ENCODE data around the gene EMD.
"Not testable (repeated sequence)": the region's sequence is repeated elsewhere in the genome, so short reads cannot be mapped to it uniquely, and the experiment has no call there.

Gene EMD

DNA sequence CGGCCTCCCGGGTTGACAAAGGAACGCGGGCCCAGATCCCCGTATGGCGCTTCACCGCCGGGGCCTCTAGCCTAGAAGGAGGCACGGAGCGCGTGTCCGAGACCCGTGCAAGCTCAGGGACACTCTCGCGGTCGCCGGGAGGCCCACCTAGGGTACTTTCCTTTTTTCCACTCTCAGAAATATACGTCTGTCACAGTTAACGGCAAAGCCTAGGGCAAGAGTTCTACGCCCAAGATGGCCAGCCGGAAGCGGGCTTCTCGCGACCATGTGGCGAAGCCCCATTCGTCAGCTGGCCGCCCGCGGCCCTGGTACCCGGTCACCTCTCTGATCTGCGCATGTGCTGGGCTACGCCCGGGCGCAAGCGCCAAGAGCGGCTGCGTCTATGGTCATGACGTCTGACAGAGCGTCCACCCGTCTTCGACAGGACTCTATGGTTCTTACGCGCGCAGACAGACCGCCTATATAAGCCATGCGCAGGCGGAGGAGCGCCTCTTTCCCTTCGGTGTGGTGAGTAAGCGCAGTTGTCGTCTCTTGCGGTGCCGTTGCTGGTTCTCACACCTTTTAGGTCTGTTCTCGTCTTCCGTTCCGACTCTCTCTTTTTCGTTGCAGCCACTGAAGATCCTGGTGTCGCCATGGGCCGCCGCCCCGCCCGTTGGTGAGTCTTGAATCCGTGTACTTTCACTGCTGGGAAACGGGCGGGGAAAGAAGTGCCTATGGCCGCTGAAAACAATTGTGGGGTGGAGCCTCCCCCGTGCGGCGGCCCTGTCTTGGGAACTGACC, 19.0 kb downstream of the EMD start, which contains the start of gene RPL10:
RPL10 (plus strand) TSS at position 490 of the 780 bp plus-strand sequence; CDS start at position 633, 143 bp downstream.
- peak; percentile 80 for DNase-seq

DNA sequence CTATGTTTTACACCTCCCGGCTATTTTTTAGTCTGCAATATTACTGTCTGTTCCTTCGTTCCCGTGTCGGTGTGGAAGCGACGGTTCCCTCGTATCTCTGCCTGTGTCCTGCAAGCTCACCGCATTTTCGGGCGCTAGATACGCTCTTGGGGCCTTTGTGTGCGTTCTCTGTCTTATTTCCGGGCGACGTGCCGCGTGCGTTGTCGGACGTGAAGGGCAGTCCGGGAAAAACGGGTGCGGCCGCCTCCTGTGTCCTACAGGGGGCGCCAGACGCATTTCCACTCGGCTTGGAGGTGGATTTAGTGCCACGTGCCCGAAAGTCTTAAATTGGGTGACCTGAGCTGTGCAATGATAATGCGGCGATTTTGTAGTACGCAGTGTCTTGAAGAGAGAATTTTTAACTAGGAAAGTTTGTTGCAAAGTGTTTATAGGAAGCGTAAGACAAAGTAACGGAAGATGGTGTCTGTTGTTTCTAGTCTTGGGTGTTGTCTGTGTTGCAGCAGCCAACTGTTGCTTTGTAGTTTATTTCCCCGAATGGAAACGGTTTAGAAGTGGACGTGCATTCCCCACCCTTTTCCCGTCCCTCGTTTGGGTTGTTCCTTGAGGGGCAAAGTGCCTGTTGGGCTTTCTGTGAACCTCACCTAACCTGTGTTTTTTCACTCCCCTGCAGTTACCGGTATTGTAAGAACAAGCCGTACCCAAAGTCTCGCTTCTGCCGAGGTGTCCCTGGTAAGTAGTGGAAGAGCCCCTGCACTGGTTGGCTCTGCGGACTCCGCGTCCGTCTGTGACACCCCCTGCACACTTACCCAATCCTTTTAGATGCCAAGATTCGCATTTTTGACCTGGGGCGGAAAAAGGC, 19.8 kb downstream of the EMD start:
- peak; percentile 36 for DNase-seq

DNA sequence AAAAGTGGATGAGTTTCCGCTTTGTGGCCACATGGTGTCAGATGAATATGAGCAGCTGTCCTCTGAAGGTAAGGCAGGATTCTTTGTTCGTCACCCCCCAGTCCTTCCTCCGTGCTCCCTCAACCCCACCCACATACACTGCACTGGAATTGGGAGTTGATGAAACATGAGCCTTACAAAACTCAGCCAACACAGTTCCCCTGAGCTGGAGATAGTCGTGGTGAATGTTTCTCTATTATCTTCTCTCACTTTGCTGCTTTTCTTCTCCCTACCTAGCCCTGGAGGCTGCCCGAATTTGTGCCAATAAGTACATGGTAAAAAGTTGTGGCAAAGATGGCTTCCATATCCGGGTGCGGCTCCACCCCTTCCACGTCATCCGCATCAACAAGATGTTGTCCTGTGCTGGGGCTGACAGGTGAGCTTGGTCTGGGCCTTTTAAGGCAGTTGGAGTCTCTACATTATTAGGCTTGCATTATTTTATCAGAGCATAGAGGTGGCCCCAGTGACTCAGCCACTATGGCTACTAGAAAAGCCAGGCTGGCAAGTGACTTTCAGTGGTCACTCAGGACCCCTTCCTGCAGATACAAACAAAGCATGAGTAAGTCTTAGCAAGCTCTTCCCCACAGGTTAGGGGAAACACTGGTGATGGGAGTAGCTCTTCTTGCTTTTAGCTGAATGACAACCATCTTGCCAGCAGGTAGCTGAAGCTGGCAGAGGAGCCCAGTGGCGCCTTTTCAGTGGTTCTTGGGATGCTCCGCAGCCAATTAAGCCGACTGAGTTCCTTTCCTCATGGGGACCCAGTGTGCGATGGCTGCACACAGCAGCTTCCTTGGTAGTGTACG, 20.7 kb downstream of the EMD start:
- DNase-seq = no peak

DNA sequence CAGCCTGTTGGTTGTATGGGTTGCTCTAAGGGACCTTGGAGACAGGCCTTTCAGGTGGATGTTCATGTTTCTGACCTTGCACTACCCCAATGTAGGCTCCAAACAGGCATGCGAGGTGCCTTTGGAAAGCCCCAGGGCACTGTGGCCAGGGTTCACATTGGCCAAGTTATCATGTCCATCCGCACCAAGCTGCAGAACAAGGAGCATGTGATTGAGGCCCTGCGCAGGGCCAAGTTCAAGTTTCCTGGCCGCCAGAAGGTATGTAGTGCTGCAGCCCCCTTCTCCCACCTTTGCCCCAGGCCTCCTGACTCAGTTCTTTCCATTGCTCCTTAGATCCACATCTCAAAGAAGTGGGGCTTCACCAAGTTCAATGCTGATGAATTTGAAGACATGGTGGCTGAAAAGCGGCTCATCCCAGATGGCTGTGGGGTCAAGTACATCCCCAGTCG, 21.3 kb downstream of the EMD start:
- not testable (repeated sequence) for DNase-seq

DNA sequence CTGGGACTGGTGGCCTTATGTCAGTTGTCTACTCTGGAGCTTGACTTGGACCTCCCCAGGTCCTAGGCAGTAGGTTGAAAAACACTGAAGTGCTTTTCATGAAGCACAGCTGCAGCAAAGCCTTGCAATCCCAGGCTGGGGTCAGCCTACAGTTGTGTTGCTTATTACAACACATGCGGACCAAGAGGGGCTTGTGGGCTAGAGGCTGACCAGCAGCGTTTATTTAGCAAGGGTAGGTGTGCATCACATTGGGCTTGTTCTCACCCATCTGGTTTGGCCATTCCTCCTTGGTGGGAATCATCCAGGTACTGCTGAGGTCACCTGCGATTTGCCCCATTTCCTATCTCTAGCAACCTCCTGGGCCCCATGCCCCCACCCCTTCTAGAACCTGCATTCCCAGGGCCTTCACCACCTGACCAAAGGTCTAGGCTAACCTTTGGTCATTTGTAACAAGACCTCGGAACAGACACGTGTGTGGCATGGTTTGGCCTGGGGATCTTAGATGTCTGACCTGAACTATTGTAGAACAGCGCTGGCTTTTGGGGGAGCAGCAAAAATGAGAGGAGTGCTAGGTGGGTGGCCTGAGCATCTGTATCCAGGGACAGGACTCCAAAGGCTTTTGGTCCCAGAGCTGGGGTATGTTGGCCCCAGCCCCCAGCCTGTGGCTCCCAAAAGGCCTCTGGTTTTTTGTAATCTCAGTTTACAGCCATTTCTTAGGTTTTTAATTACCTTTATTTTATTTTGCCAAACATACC, 22.1 kb downstream of the EMD start:
- DNase-seq = no peak

DNA sequence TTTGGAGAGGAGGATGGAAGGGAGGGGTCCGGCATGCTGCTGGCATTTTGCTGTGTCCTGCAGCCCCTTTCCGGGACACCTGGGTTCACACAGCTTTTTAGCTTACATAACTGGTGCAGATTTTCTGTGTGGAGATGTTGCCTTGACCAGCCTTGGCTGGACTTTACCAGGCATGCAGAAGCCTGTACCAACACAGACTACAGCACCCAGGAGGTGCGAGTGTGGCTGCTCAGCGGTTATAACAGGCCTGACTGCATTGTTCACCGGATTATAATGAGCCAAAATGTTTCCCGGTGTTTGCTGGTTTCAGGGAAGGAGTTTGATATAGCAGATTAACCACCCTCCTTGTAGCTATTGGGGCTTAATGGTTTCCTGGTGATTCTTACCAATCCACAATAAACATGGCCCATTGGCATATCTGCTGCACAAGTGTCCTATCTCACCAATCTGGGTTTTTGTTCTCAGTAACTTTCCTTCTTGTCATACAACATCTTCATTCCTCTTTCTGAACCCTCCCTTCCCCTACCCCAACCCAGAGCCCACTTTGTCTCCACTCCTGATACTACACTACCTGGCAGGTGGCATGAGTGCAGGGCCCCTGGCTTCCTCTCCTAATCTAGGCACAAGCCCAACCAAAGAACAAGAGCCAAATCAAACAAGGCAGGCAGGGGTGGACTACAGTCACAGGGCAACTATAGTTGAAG, 23.0 kb downstream of the EMD start:
- no peak for DNase-seq

DNA sequence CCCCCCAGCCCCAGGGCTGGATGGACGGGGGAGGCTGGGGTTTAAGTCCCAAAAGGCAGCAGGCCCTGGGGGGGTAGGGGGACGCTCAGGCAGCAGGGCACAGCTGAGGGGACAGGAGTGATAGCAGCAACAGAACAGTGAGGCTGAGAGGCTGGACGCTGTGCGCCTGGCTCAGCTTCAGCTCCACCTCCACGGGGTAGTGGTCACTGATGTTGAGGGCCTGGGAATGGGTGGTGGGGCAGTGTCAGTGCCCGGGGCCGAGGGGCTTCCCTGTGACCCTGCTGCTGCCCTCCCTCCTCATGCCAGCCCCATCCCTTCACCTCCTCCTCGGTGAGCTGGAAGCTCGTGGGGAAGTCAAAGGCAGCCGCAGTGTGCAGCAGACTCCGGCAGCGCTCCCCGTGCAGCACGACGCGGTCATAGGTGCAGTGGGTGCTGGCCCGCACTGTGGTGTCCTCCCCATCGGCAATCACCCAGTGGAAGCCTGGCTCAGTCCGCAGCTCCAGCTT, 23.6 kb downstream of the EMD start:
- DNase-seq = no peak

DNA sequence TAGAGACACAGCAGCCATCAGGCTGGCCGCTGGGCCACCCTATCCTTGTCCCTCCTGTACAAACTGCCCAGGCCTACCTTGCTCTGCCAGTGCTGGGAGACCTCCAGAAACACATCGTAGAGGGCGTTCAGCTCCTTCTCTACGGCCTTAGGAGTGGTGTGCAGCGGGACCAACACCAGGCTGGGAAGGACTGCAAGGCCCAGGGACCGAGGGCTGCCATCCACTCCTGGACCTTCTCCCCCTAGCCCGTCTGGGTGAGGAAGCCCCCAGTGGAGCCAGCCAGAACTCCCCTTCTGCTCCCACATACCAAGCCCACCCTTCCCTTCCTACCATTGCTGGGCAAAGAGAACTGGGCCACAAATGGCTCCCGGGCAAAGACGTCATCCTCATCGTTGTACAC, 24.1 kb downstream of the EMD start:
- no peak for DNase-seq

DNA sequence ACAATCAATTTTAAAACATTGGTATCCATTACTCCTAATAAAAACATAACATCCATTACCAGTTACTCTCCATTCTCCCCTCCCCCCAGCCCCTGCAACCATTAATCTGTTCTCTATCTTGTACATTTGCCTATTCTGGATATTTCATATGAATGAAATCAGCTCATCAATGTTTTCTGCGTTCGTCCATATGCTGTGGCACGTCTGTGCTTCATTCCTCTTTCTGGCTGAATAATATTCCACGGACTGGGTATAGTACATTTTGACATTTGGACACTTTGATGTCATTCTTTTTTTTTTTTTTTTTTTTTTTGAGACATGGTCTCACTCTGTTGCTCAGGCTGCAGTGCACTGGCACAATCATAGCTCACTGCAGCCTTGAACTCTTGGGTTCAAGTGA, 24.8 kb downstream of the EMD start:
- no peak for DNase-seq

DNA sequence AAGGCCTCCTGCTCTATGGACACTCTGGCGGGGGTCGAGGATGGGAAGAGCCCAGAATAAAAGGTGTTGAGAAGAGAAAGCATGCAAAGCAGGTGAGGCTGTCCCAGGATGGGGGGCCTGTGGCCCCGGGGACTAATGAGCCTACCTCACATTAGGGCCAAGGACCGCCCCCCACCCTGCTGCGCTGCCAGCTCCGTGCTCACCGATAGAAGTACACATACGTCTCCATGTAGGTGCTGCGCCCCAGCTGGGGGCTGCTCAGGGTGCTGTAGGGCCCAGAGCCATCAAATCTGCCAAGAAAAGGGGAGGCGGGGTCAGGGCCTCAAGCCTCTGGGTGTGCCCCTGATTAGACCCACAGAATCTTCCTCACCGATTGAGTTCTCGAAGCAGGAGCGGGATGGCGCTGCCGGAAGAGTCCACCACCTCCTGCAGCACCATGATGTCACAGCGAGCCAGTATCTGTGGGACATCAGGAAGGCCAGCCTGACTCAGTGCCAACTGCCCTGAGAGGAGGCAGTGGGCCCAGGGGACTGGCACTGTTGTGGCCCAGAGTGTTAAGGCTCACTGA, 25.6 kb downstream of the EMD start:
- no peak for DNase-seq

DNA sequence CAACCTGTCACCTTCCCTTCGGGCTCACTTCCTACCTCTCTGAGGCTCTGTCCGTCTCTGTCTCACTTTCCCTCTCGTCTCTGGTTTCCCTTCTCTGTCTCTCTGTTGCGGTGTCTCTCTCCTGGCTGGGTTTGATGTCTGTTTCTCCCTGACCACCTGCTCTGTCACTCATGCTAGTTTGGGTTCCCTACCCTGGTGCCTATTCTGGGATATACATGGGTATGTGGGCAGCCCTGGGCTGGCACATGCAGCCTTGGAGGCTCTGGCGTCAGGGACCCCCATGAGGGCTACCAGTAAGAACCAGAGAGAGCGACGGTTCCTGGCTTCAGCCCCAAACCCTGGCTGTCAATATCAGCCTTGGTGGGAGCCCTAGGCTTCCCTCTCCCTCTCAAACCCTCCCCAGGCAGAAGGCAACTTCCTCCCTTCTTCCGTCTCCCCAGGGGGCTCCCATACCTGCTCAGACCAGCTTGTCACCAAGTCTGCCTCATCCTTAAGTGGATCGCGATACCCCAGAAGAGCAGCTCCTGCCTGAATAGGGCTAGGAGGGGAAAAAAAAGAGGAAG, 29.6 kb downstream of the EMD start:
- DNase-seq = no peak

DNA sequence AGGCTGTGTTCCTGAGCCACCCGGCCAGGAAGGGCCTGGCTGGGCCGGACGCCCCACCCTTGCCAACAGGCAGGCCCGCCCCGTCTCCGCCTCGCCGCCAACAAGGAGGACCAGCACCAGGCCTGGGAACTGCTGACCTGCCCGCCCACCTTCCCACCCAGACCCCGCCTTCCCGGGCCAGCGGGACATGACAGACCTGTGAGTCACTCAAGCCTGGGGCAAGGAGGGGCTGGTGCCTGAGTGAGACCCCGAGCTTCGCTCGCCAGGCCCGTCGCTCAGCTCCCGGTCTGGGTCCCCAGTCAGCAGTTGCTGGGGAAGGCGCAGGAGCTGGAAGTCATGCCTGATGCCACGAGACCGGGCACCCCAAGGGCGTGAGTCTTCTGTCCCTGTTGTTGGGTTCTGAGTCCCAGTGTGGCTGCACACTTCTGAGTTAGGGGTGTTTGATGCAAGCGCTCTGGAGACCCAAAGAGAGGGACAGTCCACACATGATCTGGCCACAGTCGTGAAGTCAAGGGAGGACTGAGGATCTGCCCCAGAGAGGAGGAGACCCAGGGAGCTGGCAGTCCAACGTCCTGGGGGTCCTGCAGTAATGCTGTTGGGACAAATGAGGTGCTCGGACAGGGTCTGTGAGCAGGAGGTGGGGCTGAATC, 30.3 kb downstream of the EMD start, which contains the start of gene DNASE1L1:
DNASE1L1 (minus strand) TSS at position 33 of the 650 bp plus-strand sequence. CDS start 3,686 bp downstream, outside the sequence.
- DNase-seq = no peak

DNA sequence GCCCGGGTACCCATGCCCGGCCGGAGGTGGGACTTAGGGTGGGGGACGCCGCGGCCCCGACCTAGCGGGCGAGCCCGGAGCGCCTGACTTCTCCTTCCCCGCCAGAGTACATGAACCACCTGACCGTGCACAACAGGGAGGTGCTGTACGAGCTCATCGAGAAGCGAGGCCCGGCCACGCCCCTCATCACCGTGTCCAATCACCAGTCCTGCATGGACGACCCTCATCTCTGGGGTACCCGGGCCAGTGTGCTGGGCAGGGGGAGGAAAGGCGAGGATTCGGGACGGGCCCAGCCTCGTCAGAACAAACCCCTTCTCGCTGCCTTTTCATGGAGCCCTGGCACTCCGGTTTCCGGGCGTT, 32.9 kb downstream of the EMD start:
- no peak for DNase-seq

DNA sequence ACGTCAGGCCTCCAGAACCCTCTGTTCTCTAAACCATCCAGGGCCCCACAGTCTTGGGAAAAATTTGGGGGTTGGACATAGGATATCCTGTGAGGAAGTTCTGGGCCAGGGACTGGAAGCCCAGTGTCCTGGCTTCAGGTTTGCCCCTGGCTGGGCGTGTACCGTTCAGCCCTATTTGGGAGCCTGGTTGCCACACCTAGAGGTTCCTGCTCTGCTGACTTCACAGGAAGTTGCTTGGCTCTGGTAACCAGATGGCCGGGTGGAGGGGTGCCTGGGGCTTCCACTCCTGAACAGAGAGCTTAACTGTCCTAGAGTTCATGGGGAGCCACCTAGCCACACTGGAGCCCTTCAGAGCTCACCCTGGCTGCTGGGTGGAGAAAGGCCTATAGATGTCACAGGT, 33.4 kb downstream of the EMD start:
- no peak for DNase-seq

DNA sequence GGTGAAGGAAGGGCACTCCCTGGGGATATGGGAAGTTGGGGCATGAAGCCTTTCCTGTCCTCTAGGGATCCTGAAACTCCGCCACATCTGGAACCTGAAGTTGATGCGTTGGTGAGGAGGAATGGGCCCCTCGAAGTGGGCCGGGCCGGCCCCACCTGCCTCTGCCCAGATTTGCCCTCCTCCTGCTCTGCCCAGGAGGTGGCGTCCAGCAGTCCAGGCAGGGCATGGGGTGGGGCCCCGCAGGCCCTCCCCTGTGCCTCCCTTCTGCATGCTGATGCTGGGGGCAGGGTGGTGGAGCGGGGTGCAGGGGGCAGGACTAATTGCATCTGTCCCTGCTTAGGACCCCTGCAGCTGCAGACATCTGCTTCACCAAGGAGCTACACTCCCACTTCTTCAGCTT, 34.0 kb downstream of the EMD start:
- DNase-seq = no peak

DNA sequence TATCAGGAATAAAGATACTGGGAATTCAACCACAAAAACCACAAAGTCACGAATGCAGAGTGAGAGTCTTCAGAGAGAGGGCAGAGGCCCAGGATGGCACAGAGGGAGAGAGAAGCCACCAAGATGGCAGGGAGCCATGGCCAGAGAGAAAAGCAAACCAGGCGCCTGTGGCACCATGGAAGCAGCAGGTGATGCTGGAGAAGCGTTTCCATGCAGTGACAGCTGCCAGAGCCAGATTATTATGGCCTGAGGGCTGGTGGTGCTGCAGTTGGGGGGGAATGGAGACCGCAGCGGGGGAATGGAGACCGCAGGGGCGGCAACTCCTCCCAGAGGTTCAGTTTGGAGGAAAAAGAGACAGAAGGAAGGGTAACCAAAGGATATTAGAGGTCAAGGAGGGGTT, 38.1 kb downstream of the EMD start:
- DNase-seq = no peak

DNA sequence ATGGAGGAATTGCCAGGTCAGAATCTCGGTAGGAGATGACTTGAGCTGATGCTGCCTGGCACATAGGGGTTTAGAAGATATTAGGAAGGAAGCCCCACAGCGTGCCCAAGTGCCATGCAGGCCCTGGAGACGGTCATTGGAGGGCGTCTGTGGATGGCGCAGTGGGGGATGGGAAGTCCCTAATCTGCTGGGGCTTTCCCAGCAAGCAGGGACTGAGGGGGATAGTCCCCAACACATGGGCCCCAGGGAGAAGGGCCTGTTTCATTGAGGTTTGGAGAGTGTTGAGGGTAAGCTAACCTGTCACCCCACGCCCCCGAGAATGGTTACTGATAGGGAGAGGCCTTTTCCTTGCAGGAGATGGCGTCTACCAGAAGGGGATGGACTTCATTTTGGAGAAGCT, 40.1 kb downstream of the EMD start:
- no peak for DNase-seq

DNA sequence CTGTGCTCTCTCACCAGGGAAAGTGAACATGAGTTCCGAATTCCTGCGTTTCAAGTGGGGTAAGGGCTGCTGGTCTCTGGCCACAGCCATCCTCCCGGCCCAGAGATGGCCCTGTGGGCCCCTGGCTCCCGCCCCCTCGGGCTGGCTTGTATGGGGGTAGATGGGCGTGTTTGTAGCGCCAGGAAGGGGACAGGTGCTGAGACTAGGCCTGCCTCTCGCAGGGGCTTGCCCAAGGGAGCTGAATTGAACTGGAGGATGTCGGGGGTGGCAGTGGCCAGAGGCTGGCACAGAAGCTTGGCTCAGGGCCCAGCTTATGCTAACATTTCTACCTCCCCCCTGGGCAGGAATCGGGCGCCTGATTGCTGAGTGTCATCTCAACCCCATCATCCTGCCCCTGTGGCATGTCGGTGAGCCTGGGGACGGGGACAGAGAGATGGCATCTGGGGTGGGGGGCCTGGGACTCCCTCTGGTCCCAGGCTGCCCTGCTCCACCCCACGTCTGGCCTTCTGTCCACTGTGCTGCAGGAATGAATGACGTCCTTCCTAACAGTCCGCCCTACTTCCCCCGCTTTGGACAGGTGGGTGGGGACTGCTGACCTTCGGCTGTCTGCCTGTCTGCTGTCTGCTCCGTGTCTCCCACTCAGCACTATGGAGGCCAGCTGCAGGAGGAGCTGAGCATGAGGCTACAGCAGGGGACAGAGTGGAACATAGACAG, 40.8 kb downstream of the EMD start:
- no peak for DNase-seq

DNA sequence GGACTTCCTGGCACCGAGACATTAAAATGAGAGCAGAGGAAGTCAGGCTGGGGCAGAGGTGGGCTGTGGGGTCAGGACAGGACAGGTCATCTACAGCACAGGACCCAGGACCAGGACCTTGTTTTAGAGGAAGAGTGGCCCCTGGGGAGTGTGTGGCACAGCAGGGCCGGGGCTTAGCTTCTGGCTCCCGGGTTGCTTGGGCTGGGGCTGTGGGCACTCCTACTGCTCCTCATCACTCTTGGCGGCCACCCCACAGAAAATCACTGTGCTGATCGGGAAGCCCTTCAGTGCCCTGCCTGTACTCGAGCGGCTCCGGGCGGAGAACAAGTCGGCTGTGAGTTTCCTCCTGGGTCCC, 41.3 kb downstream of the EMD start:
- no peak for DNase-seq
